Thoracic aorta (tissue), 2 donors: Measurements from ENCODE around the gene KLF6. TPM values are rescaled to one million over a fixed set of nuclear protein-coding genes. Genes with fewer than 3 reads are reported as not detected.

ENCODE experiments used
- ATAC-seq: fragments of 150-250 bp; one replicate; pipeline ENCODE4 v1.8.0; 2017; ENCODE audit warnings: low read depth; ENCODE audit not compliant: insufficient number of reproducible peaks, low FRiP score
- DNase-seq: peaks from one replicate; pipeline ENCODE4 v3.0.0-alpha.2; 2020; ENCODE audit warnings: low spot score
- H3K27ac ChIP-seq, 2 donors: fragments of 200-600 bp; sonication (generic); 1 replicate in 1 of 2; 2 replicates in 1 of 2; pipeline ENCODE4 v1.5.1; 2016; ENCODE audit warnings: mild to moderate bottlenecking in 2 of 2, moderate library complexity in 2 of 2
- H3K27me3 ChIP-seq: fragments of 200-600 bp; sonication (generic); replicated peaks from 2 replicates; pipeline ENCODE4 v1.6.0; 2016; ENCODE audit warnings: mild to moderate bottlenecking; ENCODE audit not compliant: insufficient read depth
- H3K36me3 ChIP-seq: fragments of 200-600 bp; sonication (generic); one replicate; pipeline ENCODE4 v1.5.1; 2016
- H3K4me1 ChIP-seq, 2 donors: fragments of 200-600 bp; sonication (generic); 1 replicate in 1 of 2; 2 replicates in 1 of 2; pipeline versions ENCODE4 v1.5.1 to v1.6.0; 2016; ENCODE audit warnings: low read depth in 2 of 2, mild to moderate bottlenecking in 1 of 2; ENCODE audit not compliant: control insufficient read depth in 1 of 2
- H3K4me3 ChIP-seq: fragments of 200-600 bp; sonication (generic); 2 replicates; pipeline ENCODE4 v1.5.1; 2016; ENCODE audit warnings: mild to moderate bottlenecking
- H3K9me3 ChIP-seq: fragments of 200-600 bp; sonication (generic); 2 replicates; pipeline ENCODE4 v1.5.1; 2016
- CTCF ChIP-seq: fragments of 200-600 bp; sonication (generic); IDR thresholded peaks from one replicate; pipeline ENCODE4 v1.5.1; 2019; ENCODE audit warnings: antibody characterized with exemption
- total RNA-seq, 2 donors: library from RNA; depleted of rRNA; stranded (reverse); fragments of >200 nt; gene quantifications; one replicate each; pipeline versions ENCODE4 v1.1.0 to v1.2.3, GENCODE V29; 2016

KLF6 gene
- total RNA-seq, 2 donors from 2014 or later, result 170 to 201 TPM

GRCh38 chr10:3761904-3762303 is 23.1 kb downstream of the KLF6 start:
- no peak for TF ChIP-seq CTCF
- Histone ChIP-seq H3K27ac (no peak overlapping the region), H3K27me3 (no peaks in the 10 kb centered on the region), H3K36me3 (no peaks in the 10 kb centered on the region), H3K9me3 (no peaks in the 10 kb centered on the region), H3K4me3 (no peak overlapping the region), H3K4me1 (peaks cover 0 to 15% of the 10 kb centered on the region in 2 donors)
- ATAC-seq (no peak), DNase-seq (no peak)

- DNase-seq (no peak), ATAC-seq (no peak)
- Histone ChIP-seq H3K36me3 (no peaks in the 10 kb centered on the region), H3K4me1 (peaks cover 3 to 22% of the 10 kb centered on the region in 2 donors), H3K27ac (no peak overlapping the region), H3K27me3 (no peaks in the 10 kb centered on the region), H3K9me3 (no peaks in the 10 kb centered on the region), H3K4me3 (no peak overlapping the region)
- TF ChIP-seq CTCF, result no peak
Observed at GRCh38 chr10:3761021-3761686, 23.9 kb downstream of the KLF6 start.

GRCh38 chr10:3760083-3760482 is 24.9 kb downstream of the KLF6 start:
- peaks cover 11 to 33% of the 10 kb centered on the region in 2 donors for H3K4me1 ChIP-seq
- ATAC-seq, result no peak
- no peak overlapping the region for H3K4me3 ChIP-seq
- no peaks in the 10 kb centered on the region for H3K36me3 ChIP-seq
- no peaks in the 10 kb centered on the region for H3K9me3 ChIP-seq
- DNase-seq, result no peak
- no peak for TF ChIP-seq CTCF
- no peak overlapping the region for H3K27ac ChIP-seq
- H3K27me3 ChIP-seq, result no peaks in the 10 kb centered on the region

- Histone ChIP-seq H3K27me3 (no peaks in the 10 kb centered on the region), H3K27ac (no peak overlapping the region), H3K9me3 (no peaks in the 10 kb centered on the region), H3K4me1 (peaks cover 14 to 34% of the 10 kb centered on the region in 2 donors), H3K4me3 (no peak overlapping the region), H3K36me3 (no peaks in the 10 kb centered on the region)
- no peak for DNase-seq
- ATAC-seq, result no peak
- TF ChIP-seq CTCF, result no peak
Observed at GRCh38 chr10:3759397-3759796, 25.6 kb downstream of the KLF6 start.

GRCh38 chr10:3758491-3758970 is 26.5 kb downstream of the KLF6 start:
- no peak for DNase-seq
- H3K27ac ChIP-seq, result no peak overlapping the region
- no peak for TF ChIP-seq CTCF
- ATAC-seq, result no peak
- H3K4me1 ChIP-seq, result peaks cover 14 to 27% of the 10 kb centered on the region in 2 donors
- no peaks in the 10 kb centered on the region for H3K27me3 ChIP-seq
- no peaks in the 10 kb centered on the region for H3K9me3 ChIP-seq
- no peak overlapping the region for H3K4me3 ChIP-seq
- H3K36me3 ChIP-seq, result no peaks in the 10 kb centered on the region
